Measurements from ENCODE around the gene WDPCP.

WDPCP gene

DNA sequence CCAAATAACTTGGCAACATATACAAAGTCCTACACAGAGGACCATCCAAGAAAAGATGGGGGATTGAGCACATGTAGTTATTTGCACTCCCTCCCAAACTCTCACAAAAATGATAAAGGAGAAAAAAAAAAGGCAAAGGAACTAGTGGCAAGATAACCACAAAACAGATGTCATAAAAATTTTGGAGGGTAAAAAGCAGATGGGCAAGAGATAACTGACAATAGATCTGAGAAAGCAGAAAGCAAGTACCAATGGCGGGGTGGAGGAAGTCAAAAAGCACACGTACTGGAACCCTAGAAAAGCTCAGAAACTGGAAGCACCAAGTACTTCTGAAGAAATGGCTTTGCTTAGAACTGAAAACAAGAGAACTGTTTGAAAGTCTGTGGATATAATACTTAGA, 82.0 kb downstream of the WDPCP start:
- no peak overlapping the region for H3K9ac ChIP-seq (ENCODE audit: insufficient read length, low read depth)
- no peaks in the 10 kb centered on the region for H3K9me3 ChIP-seq (ENCODE audit: insufficient read depth, low read length)
- no peaks in the 10 kb centered on the region for H3K4me1 ChIP-seq (ENCODE audit: insufficient read depth, insufficient read length)
- no peaks in the 10 kb centered on the region for H3K36me3 ChIP-seq (ENCODE audit: insufficient read depth, insufficient read length, low read length)
- H3K27me3 ChIP-seq (ENCODE audit: insufficient read depth, insufficient read length) = no peaks in the 10 kb centered on the region
- TF ChIP-seq SUZ12 (IDR thresholded peaks at IDR 0.05; ENCODE audit: extremely low read depth, insufficient read depth, insufficient read length) = no peak
- TF ChIP-seq ZNF274 (IDR thresholded peaks at IDR 0.05; ENCODE audit: low read depth, low read length) = no peak
- no peak for TF ChIP-seq YY1 (IDR thresholded peaks at IDR 0.05; ENCODE audit: insufficient read depth, insufficient read length)
- no peak overlapping the region for H3K4me3 ChIP-seq (ENCODE audit: insufficient read length, low read depth)
- DNase-seq (ENCODE audit: low read depth, low spot score) = no peak

- DNase-seq (ENCODE audit: low read depth, low spot score) = no peak
- H3K27me3 ChIP-seq (ENCODE audit: insufficient read depth, insufficient read length) = no peaks in the 10 kb centered on the region
- TF ChIP-seq SUZ12 (IDR thresholded peaks at IDR 0.05; ENCODE audit: extremely low read depth, insufficient read depth, insufficient read length) = no peak
- no peak for TF ChIP-seq YY1 (IDR thresholded peaks at IDR 0.05; ENCODE audit: insufficient read depth, insufficient read length)
- no peak for TF ChIP-seq ZNF274 (IDR thresholded peaks at IDR 0.05; ENCODE audit: low read depth, low read length)
- H3K9ac ChIP-seq (ENCODE audit: insufficient read length, low read depth) = no peak overlapping the region
- no peaks in the 10 kb centered on the region for H3K36me3 ChIP-seq (ENCODE audit: insufficient read depth, insufficient read length, low read length)
- H3K4me1 ChIP-seq (ENCODE audit: insufficient read depth, insufficient read length) = no peaks in the 10 kb centered on the region
- no peaks in the 10 kb centered on the region for H3K9me3 ChIP-seq (ENCODE audit: insufficient read depth, low read length)
- no peak overlapping the region for H3K4me3 ChIP-seq (ENCODE audit: insufficient read length, low read depth)
Measured at GRCh38 chr2:63503818-63504217, 84.5 kb downstream of the WDPCP start.

GRCh38 chr2:63500398-63500797, 87.9 kb downstream of the WDPCP start:
- Histone ChIP-seq H3K4me3 (ENCODE audit: insufficient read length, low read depth) (no peak overlapping the region), H3K27me3 (ENCODE audit: insufficient read depth, insufficient read length) (no peaks in the 10 kb centered on the region), H3K36me3 (ENCODE audit: insufficient read depth, insufficient read length, low read length) (no peaks in the 10 kb centered on the region), H3K4me1 (ENCODE audit: insufficient read depth, insufficient read length) (no peaks in the 10 kb centered on the region), H3K9ac (ENCODE audit: insufficient read length, low read depth) (no peak overlapping the region), H3K9me3 (ENCODE audit: insufficient read depth, low read length) (no peaks in the 10 kb centered on the region)
- no peak for TF ChIP-seq ZNF274 (IDR thresholded peaks at IDR 0.05; ENCODE audit: low read depth, low read length)
- TF ChIP-seq YY1 (IDR thresholded peaks at IDR 0.05; ENCODE audit: insufficient read depth, insufficient read length) = no peak
- TF ChIP-seq SUZ12 (IDR thresholded peaks at IDR 0.05; ENCODE audit: extremely low read depth, insufficient read depth, insufficient read length) = no peak
- DNase-seq (ENCODE audit: low read depth, low spot score) = no peak

GRCh38 chr2:63497576-63497975, 90.7 kb downstream of the WDPCP start:
- DNase-seq (ENCODE audit: low read depth, low spot score) = no peak
- H3K27me3 ChIP-seq (ENCODE audit: insufficient read depth, insufficient read length) = no peaks in the 10 kb centered on the region
- TF ChIP-seq YY1 (IDR thresholded peaks at IDR 0.05; ENCODE audit: insufficient read depth, insufficient read length) = no peak
- no peak for TF ChIP-seq SUZ12 (IDR thresholded peaks at IDR 0.05; ENCODE audit: extremely low read depth, insufficient read depth, insufficient read length)
- no peak for TF ChIP-seq ZNF274 (IDR thresholded peaks at IDR 0.05; ENCODE audit: low read depth, low read length)
- H3K36me3 ChIP-seq (ENCODE audit: insufficient read depth, insufficient read length, low read length) = no peaks in the 10 kb centered on the region
- H3K9me3 ChIP-seq (ENCODE audit: insufficient read depth, low read length) = no peaks in the 10 kb centered on the region
- H3K9ac ChIP-seq (ENCODE audit: insufficient read length, low read depth) = no peak overlapping the region
- no peak overlapping the region for H3K4me3 ChIP-seq (ENCODE audit: insufficient read length, low read depth)
- no peaks in the 10 kb centered on the region for H3K4me1 ChIP-seq (ENCODE audit: insufficient read depth, insufficient read length)

DNA sequence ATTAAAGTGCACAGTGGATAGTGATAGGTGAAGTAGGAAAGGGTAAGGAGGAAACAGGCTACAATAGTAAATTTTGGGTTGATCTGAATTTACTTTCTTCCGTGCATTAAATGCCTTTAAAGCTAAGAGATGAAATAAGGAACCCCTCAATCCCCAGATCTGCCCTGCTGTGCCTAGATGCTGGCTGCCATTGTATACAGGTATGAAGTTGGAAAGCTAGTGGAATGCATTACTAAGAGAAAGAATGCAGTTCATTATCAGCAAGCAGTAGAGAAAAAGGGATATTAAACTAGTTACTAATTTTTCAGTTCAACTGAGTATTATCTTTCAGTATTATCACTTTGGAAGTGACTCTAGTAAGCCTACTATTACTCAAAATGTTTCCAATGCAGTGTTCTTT, 93.3 kb downstream of the WDPCP start:
- Histone ChIP-seq H3K4me3 (ENCODE audit: insufficient read length, low read depth) (no peak overlapping the region), H3K27me3 (ENCODE audit: insufficient read depth, insufficient read length) (no peaks in the 10 kb centered on the region), H3K9me3 (ENCODE audit: insufficient read depth, low read length) (no peaks in the 10 kb centered on the region), H3K9ac (ENCODE audit: insufficient read length, low read depth) (no peak overlapping the region), H3K4me1 (ENCODE audit: insufficient read depth, insufficient read length) (no peaks in the 10 kb centered on the region), H3K36me3 (ENCODE audit: insufficient read depth, insufficient read length, low read length) (no peaks in the 10 kb centered on the region)
- no peak for DNase-seq (ENCODE audit: low read depth, low spot score)
- TF ChIP-seq SUZ12 (IDR thresholded peaks at IDR 0.05; ENCODE audit: extremely low read depth, insufficient read depth, insufficient read length) = no peak
- no peak for TF ChIP-seq YY1 (IDR thresholded peaks at IDR 0.05; ENCODE audit: insufficient read depth, insufficient read length)
- TF ChIP-seq ZNF274 (IDR thresholded peaks at IDR 0.05; ENCODE audit: low read depth, low read length) = no peak

GRCh38 chr2:63494100-63494499, 94.2 kb downstream of the WDPCP start:
- Histone ChIP-seq H3K4me3 (ENCODE audit: insufficient read length, low read depth) (no peak overlapping the region), H3K27me3 (ENCODE audit: insufficient read depth, insufficient read length) (no peaks in the 10 kb centered on the region), H3K9me3 (ENCODE audit: insufficient read depth, low read length) (no peaks in the 10 kb centered on the region), H3K4me1 (ENCODE audit: insufficient read depth, insufficient read length) (no peaks in the 10 kb centered on the region), H3K9ac (ENCODE audit: insufficient read length, low read depth) (no peak overlapping the region), H3K36me3 (ENCODE audit: insufficient read depth, insufficient read length, low read length) (no peaks in the 10 kb centered on the region)
- no peak for DNase-seq (ENCODE audit: low read depth, low spot score)
- TF ChIP-seq YY1 (IDR thresholded peaks at IDR 0.05; ENCODE audit: insufficient read depth, insufficient read length) (no peak), SUZ12 (IDR thresholded peaks at IDR 0.05; ENCODE audit: extremely low read depth, insufficient read depth, insufficient read length) (no peak), ZNF274 (IDR thresholded peaks at IDR 0.05; ENCODE audit: low read depth, low read length) (no peak)

DNA sequence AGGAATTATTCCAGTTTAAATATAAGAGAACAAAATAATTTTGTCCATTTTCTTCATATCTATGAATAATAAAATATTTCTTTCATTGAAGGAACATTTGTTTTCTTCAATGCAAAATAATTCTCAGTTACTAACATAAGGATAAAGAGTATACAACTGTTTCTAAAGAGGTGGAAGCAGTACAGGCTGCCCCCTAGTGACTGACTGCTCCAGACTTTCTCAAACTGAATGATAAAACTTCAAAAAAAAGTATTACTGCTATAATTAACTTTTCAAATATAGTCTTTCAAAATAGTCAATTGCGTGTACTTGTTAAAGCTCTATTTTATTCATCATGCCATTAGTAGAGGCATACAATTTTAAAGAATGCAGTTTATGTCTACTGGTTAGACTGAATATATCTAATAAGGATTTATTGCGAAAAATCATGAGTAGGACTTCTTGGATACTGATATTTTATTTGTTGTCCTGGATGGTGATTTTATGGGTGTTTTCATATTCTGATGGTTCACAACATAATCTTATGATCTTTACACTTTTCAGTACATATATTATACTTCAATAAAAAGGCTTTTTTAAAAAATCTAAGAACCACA, 100.1 kb downstream of the WDPCP start:
- Histone ChIP-seq H3K4me1 (ENCODE audit: insufficient read depth, insufficient read length) (no peaks in the 10 kb centered on the region), H3K27me3 (ENCODE audit: insufficient read depth, insufficient read length) (no peaks in the 10 kb centered on the region), H3K4me3 (ENCODE audit: insufficient read length, low read depth) (no peak overlapping the region), H3K36me3 (ENCODE audit: insufficient read depth, insufficient read length, low read length) (no peaks in the 10 kb centered on the region), H3K9me3 (ENCODE audit: insufficient read depth, low read length) (no peaks in the 10 kb centered on the region), H3K9ac (ENCODE audit: insufficient read length, low read depth) (no peak overlapping the region)
- peak; percentile 15 for DNase-seq (ENCODE audit: low read depth, low spot score)
- no peak for TF ChIP-seq YY1 (IDR thresholded peaks at IDR 0.05; ENCODE audit: insufficient read depth, insufficient read length)
- TF ChIP-seq SUZ12 (IDR thresholded peaks at IDR 0.05; ENCODE audit: extremely low read depth, insufficient read depth, insufficient read length) = no peak
- no peak for TF ChIP-seq ZNF274 (IDR thresholded peaks at IDR 0.05; ENCODE audit: low read depth, low read length)
